Activated CD4-positive, alpha-beta T cell treated with anti-CD3 and anti-CD28 coated beads, Interleukin-2, amount 10 ng/mL, durations not matched to agents 24 days and 14 days (primary cell): ENCODE results near the gene FKBP1A. TPM values are rescaled to one million over a fixed set of nuclear protein-coding genes. Genes with fewer than 3 reads are reported as not detected.
A peak's percentile ranks its signal among the peaks of the same experiment; 100 is the strongest.

Experiments used
- DNase-seq: peaks from one replicate; pipeline ENCODE4 v3.0.0; 2022
- H3K27ac Mint-ChIP-seq: one replicate; pipeline ENCODE4 v1.8.0; 2022; ENCODE audit warnings: mild to moderate bottlenecking, mixed read lengths
- H3K27me3 Mint-ChIP-seq: one replicate; pipeline ENCODE4 v1.8.0; 2022; ENCODE audit warnings: mixed read lengths
- H3K36me3 Mint-ChIP-seq: one replicate; pipeline ENCODE4 v1.8.0; 2022; ENCODE audit warnings: low read depth, mild to moderate bottlenecking, mixed read lengths
- H3K4me1 Mint-ChIP-seq: one replicate; pipeline ENCODE4 v1.8.0; 2021; ENCODE audit warnings: mixed read lengths
- H3K4me3 Mint-ChIP-seq: one replicate; pipeline ENCODE4 v1.8.0; 2022; ENCODE audit warnings: mild to moderate bottlenecking, moderate library complexity, mixed read lengths
- H3K9me3 Mint-ChIP-seq: one replicate; pipeline ENCODE4 v1.8.0; 2021; ENCODE audit warnings: mixed read lengths
- intact Hi-C: fragments of 100-400 bp; cut with micrococcal nuclease; formaldehyde crosslinking; loops from one replicate; pipeline ENCODE4 v1.15.1; 2023
- total RNA-seq: library from RNA; stranded (reverse); gene quantifications from 2 replicates; pipeline ENCODE4 v1.2.3, GENCODE V29; 2022

The FKBP1A gene
- total RNA-seq, 1 donor from 2014 or later, result 292 TPM

- Mint-ChIP-seq H3K27ac (no peak overlapping the region), H3K27me3 (no peaks in the 10 kb centered on the region)
Observed at GRCh38 chr20:1325173-1326030, 67.5 kb downstream of the FKBP1A start.

GRCh38 chr20:1324598-1325172, 68.2 kb downstream of the FKBP1A start:
- Mint-ChIP-seq H3K4me1 (peaks cover 30% of the 10 kb centered on the region), H3K27ac (no peak overlapping the region), H3K9me3 (peaks cover 9% of the 10 kb centered on the region), H3K36me3 (peaks cover 7% of the 10 kb centered on the region), H3K27me3 (no peaks in the 10 kb centered on the region), H3K4me3 (no peak overlapping the region)
- intact Hi-C loops, result loop anchor here (1.0 to 10.0 kb wide), 8 partner anchors 24 to 142 kb away; partner anchors contain the start of genes FKBP1A, NSFL1C and RAD21L1
- no peak for DNase-seq

More at GRCh38 chr20:1325173-1326030, 67.5 kb downstream of the FKBP1A start:
- H3K36me3 Mint-ChIP-seq, result peaks cover 10% of the 10 kb centered on the region
- peaks cover 36% of the 10 kb centered on the region for H3K4me1 Mint-ChIP-seq
- peaks cover 6% of the 10 kb centered on the region for H3K9me3 Mint-ChIP-seq
- intact Hi-C loops, result loop anchor here (1.0 to 10.0 kb wide), 9 partner anchors 21 to 141 kb away; partner anchors contain the start of genes FKBP1A, NSFL1C and RAD21L1
- peak; percentile 99 for DNase-seq
- no peak overlapping the region for H3K4me3 Mint-ChIP-seq

- Mint-ChIP-seq H3K27me3 (no peaks in the 10 kb centered on the region), H3K36me3 (peaks cover 4% of the 10 kb centered on the region), H3K27ac (peak overlapping the region; percentile 4), H3K4me1 (peaks cover 24% of the 10 kb centered on the region), H3K9me3 (peaks cover 9% of the 10 kb centered on the region), H3K4me3 (no peak overlapping the region)
- intact Hi-C loops, result loop anchor here (2.0 to 10.0 kb wide), 3 partner anchors 23 to 103 kb away; partner anchors contain the start of gene RAD21L1
- DNase-seq, result no peak
Observed at GRCh38 chr20:1323830-1324597, 68.8 kb downstream of the FKBP1A start.

GRCh38 chr20:1323256-1323655, 69.6 kb downstream of the FKBP1A start:
- Mint-ChIP-seq H3K4me3 (no peak overlapping the region), H3K27me3 (no peaks in the 10 kb centered on the region), H3K27ac (no peak overlapping the region), H3K9me3 (peaks cover 9% of the 10 kb centered on the region), H3K4me1 (peaks cover 26% of the 10 kb centered on the region), H3K36me3 (peaks cover 4% of the 10 kb centered on the region)
- DNase-seq, result no peak
- intact Hi-C loops, result loop anchor here (10.0 kb wide), 1 partner anchor 98 kb away; the partner anchor contains the start of gene RAD21L1

- no peak for DNase-seq
- H3K36me3 Mint-ChIP-seq, result peaks cover 4% of the 10 kb centered on the region
- peaks cover 27% of the 10 kb centered on the region for H3K4me1 Mint-ChIP-seq
- peaks cover 9% of the 10 kb centered on the region for H3K9me3 Mint-ChIP-seq
- H3K27ac Mint-ChIP-seq, result no peak overlapping the region
- no peaks in the 10 kb centered on the region for H3K27me3 Mint-ChIP-seq
- intact Hi-C loops, result loop anchor here (10.0 kb wide), 1 partner anchor 98 kb away; the partner anchor contains the start of gene RAD21L1
- H3K4me3 Mint-ChIP-seq, result no peak overlapping the region
Observed at GRCh38 chr20:1322511-1323245, 70.2 kb downstream of the FKBP1A start.

- no peak overlapping the region for H3K27ac Mint-ChIP-seq
- H3K9me3 Mint-ChIP-seq, result peaks cover 9% of the 10 kb centered on the region
- no peak for DNase-seq
- no peaks in the 10 kb centered on the region for H3K27me3 Mint-ChIP-seq
- intact Hi-C loops, result loop anchor here (10.0 kb wide), 1 partner anchor 97 kb away; the partner anchor contains the start of gene RAD21L1
- H3K36me3 Mint-ChIP-seq, result peaks cover 2% of the 10 kb centered on the region
- no peak overlapping the region for H3K4me3 Mint-ChIP-seq
- H3K4me1 Mint-ChIP-seq, result peaks cover 27% of the 10 kb centered on the region
Observed at GRCh38 chr20:1321654-1321939, 71.3 kb downstream of the FKBP1A start.

- Mint-ChIP-seq H3K4me1 (peaks cover 27% of the 10 kb centered on the region), H3K27me3 (no peaks in the 10 kb centered on the region), H3K36me3 (peaks cover 2% of the 10 kb centered on the region), H3K4me3 (no peak overlapping the region), H3K9me3 (peaks cover 9% of the 10 kb centered on the region), H3K27ac (no peak overlapping the region)
- intact Hi-C loops, result loop anchor here (10.0 kb wide), 1 partner anchor 96 kb away; the partner anchor contains the start of gene RAD21L1
- no peak for DNase-seq
Observed at GRCh38 chr20:1320902-1321653, 71.8 kb downstream of the FKBP1A start.

- Mint-ChIP-seq H3K27ac (no peak overlapping the region), H3K36me3 (peaks cover 2% of the 10 kb centered on the region), H3K27me3 (no peaks in the 10 kb centered on the region), H3K9me3 (peaks cover 9% of the 10 kb centered on the region), H3K4me3 (no peak overlapping the region), H3K4me1 (peaks cover 27% of the 10 kb centered on the region)
- no peak for DNase-seq
- intact Hi-C loops, result loop anchor here (10.0 kb wide), 1 partner anchor 95 kb away; the partner anchor contains the start of gene RAD21L1
Observed at GRCh38 chr20:1320016-1320415, 72.8 kb downstream of the FKBP1A start.

GRCh38 chr20:1319462-1319861, 73.4 kb downstream of the FKBP1A start:
- Mint-ChIP-seq H3K36me3 (peaks cover 2% of the 10 kb centered on the region), H3K27me3 (no peaks in the 10 kb centered on the region), H3K4me3 (no peak overlapping the region), H3K4me1 (peaks cover 27% of the 10 kb centered on the region), H3K27ac (no peak overlapping the region), H3K9me3 (peaks cover 9% of the 10 kb centered on the region)
- intact Hi-C loops, result no loop called here
- DNase-seq, result no peak

- Mint-ChIP-seq H3K27ac (no peak overlapping the region), H3K4me1 (peaks cover 25% of the 10 kb centered on the region), H3K36me3 (peaks cover 2% of the 10 kb centered on the region), H3K27me3 (no peaks in the 10 kb centered on the region), H3K4me3 (no peak overlapping the region), H3K9me3 (peaks cover 9% of the 10 kb centered on the region)
- no peak for DNase-seq
- intact Hi-C loops, result no loop called here
Observed at GRCh38 chr20:1319051-1319450, 73.8 kb downstream of the FKBP1A start.
